ENCODE data around the gene EFCAB9. TPM values are rescaled to one million over a fixed set of nuclear protein-coding genes. Genes with fewer than 3 reads are reported as not detected.

EFCAB9 gene
- total RNA-seq, 1 donor from 2014 or later, result not detected

DNA sequence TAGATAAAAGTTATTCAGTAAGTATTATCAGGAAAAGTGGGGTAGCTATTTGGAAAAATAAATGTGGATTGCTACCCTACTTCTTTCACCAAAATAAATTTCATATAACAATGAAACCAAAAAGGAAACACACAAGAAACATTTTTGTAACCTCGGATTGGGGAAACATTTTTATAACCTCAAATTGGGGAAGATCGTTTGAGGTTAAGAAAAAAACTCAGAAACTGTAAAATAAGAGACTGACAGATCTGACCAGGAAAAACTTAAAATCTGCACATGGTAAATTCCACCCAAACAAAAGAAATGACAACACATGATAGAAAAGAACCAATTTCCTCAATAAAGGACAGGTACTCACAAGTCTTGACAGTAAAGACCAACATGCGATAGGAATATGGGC, 13.5 kb downstream of the EFCAB9 start:
- Mint-ChIP-seq H3K36me3 (peaks cover 36% of the 10 kb centered on the region), H3K27me3 (no peaks in the 10 kb centered on the region), H3K4me1 (ENCODE audit: unreplicated experiment) (peaks cover 5% of the 10 kb centered on the region), H3K9me3 (no peaks in the 10 kb centered on the region), H3K27ac (no peak overlapping the region), H3K4me3 (no peak overlapping the region)
- TF ChIP-seq, protein P1, sequence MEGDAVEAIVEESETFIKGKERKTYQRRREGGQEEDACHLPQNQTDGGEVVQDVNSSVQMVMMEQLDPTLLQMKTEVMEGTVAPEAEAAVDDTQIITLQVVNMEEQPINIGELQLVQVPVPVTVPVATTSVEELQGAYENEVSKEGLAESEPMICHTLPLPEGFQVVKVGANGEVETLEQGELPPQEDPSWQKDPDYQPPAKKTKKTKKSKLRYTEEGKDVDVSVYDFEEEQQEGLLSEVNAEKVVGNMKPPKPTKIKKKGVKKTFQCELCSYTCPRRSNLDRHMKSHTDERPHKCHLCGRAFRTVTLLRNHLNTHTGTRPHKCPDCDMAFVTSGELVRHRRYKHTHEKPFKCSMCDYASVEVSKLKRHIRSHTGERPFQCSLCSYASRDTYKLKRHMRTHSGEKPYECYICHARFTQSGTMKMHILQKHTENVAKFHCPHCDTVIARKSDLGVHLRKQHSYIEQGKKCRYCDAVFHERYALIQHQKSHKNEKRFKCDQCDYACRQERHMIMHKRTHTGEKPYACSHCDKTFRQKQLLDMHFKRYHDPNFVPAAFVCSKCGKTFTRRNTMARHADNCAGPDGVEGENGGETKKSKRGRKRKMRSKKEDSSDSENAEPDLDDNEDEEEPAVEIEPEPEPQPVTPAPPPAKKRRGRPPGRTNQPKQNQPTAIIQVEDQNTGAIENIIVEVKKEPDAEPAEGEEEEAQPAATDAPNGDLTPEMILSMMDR (conservative IDR thresholded peaks at IDR 0.05), result no peak
- DNase-seq (ENCODE audit: extremely low spot score, unreplicated experiment), result no peak

DNA sequence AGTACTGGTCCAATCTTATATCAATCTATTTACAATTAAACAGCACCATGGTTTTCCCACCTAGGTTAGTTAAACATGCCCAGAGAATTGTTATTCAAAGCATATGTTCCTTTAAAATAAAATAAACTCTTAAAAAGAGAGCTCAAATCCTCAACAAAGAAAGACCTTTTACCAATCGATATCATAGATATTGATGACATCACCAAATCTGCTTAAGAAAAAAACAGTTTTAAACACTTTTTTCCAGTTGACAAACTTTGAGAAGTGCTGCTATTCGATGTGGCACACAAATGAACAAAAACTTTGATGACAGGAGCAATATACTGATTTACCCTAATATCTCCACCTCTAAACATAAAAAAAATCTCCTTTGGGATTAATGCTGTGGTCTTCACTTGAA, 15.7 kb downstream of the EFCAB9 start:
- Mint-ChIP-seq H3K9me3 (no peaks in the 10 kb centered on the region), H3K27ac (no peak overlapping the region), H3K4me1 (ENCODE audit: unreplicated experiment) (peaks cover 5% of the 10 kb centered on the region), H3K27me3 (no peaks in the 10 kb centered on the region), H3K4me3 (no peak overlapping the region), H3K36me3 (peaks cover 41% of the 10 kb centered on the region)
- TF ChIP-seq, protein P1 (conservative IDR thresholded peaks at IDR 0.05), result no peak
- no peak for DNase-seq (ENCODE audit: extremely low spot score, unreplicated experiment)

DNA sequence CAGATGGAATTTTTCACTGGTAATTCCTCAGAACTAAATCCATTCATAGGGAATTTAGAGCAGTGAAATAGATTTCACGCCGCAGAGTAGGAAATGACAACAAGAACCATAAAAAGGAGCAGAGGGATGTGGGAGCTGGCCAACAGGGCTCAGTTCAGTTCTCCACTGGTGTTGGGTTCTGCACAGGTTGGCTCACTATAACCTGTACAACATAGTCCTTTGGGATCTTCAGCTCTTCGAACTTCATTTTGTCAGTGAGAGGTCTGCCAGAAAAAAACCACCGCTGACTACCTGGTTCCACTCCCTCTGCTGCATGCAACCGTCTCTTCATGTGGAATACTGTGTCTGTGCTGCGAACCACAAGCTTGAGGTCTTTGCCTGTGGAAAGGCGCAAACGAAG, 17.7 kb downstream of the EFCAB9 start:
- peaks cover 51% of the 10 kb centered on the region for H3K36me3 Mint-ChIP-seq
- no peaks in the 10 kb centered on the region for H3K9me3 Mint-ChIP-seq
- H3K27me3 Mint-ChIP-seq, result no peaks in the 10 kb centered on the region
- DNase-seq (ENCODE audit: extremely low spot score, unreplicated experiment), result no peak
- no peak overlapping the region for H3K27ac Mint-ChIP-seq
- no peak overlapping the region for H3K4me3 Mint-ChIP-seq
- TF ChIP-seq, protein P1 (conservative IDR thresholded peaks at IDR 0.05), result no peak
- H3K4me1 Mint-ChIP-seq (ENCODE audit: unreplicated experiment), result peaks cover 8% of the 10 kb centered on the region

DNA sequence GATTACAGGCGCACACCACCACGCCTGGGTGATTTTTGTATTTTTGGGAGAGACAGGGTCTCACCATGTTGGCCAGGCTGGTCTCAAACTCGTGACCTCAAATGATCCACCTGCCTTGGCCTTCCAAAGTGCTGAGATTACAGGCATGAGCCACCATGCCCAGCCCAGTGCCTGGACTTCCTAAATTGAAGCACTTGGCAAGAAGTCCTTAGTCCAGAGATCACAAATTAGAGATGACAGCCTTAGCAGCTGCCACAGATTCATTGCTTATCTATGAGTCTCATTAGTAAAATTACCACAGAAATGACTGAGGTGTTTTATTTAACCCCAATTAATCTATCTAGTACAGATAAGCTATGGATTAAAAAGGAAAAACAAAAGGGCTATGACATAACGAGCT, 19.2 kb downstream of the EFCAB9 start:
- Mint-ChIP-seq H3K27me3 (no peaks in the 10 kb centered on the region), H3K36me3 (peaks cover 51% of the 10 kb centered on the region), H3K27ac (no peak overlapping the region), H3K4me3 (no peak overlapping the region), H3K4me1 (ENCODE audit: unreplicated experiment) (peaks cover 7% of the 10 kb centered on the region), H3K9me3 (peaks cover 6% of the 10 kb centered on the region)
- DNase-seq (ENCODE audit: extremely low spot score, unreplicated experiment), result no peak
- TF ChIP-seq, protein P1 (conservative IDR thresholded peaks at IDR 0.05), result no peak

DNA sequence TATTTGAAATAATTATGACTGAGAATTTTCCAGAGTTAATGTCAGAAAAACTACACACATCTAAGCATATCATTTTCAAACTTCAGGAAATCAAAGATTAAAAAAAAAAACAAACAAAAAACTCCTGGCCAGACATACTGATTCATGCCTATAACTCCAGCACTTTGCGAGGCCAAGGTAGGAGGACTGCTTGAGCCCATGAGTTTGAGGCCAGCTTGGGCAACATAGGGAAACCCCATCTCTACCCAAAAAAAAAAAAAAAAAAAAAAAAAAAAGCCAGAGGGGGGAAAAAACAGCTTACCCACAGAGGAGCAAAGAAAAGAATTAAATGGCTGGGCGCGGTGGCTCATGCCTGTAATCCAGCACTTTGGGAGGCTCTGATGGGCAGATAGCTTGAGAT, 22.4 kb downstream of the EFCAB9 start:
- TF ChIP-seq, protein P1 (conservative IDR thresholded peaks at IDR 0.05), result no peak
- no peak for DNase-seq (ENCODE audit: extremely low spot score, unreplicated experiment)
- peaks cover 3% of the 10 kb centered on the region for H3K4me1 Mint-ChIP-seq (ENCODE audit: unreplicated experiment)
- peaks cover 55% of the 10 kb centered on the region for H3K36me3 Mint-ChIP-seq
- no peak overlapping the region for H3K4me3 Mint-ChIP-seq
- no peaks in the 10 kb centered on the region for H3K27me3 Mint-ChIP-seq
- peaks cover 11% of the 10 kb centered on the region for H3K9me3 Mint-ChIP-seq
- no peak overlapping the region for H3K27ac Mint-ChIP-seq

DNA sequence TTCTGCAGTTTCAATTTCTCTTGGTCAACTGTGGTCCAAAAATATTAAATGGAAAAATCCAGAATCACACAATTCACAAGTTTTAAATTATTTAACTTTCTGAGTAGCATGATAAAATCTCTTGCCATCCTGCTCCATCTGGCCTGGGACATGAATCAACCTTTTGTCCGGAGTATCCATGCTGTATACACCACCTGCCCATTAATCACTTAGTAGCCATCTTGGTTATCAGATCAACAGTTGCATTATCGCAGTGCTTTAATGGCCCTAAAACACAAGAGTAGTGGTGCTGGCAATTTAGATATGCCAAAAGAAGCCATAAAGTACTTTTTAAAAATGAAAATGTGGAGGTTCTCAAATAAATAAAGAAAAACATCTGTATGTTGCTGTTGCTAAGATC, 25.3 kb downstream of the EFCAB9 start:
- H3K4me3 Mint-ChIP-seq, result no peak overlapping the region
- DNase-seq (ENCODE audit: extremely low spot score, unreplicated experiment), result no peak
- TF ChIP-seq, protein P1 (conservative IDR thresholded peaks at IDR 0.05), result no peak
- no peaks in the 10 kb centered on the region for H3K27me3 Mint-ChIP-seq
- peaks cover 4% of the 10 kb centered on the region for H3K4me1 Mint-ChIP-seq (ENCODE audit: unreplicated experiment)
- H3K36me3 Mint-ChIP-seq, result peaks cover 68% of the 10 kb centered on the region
- no peak overlapping the region for H3K27ac Mint-ChIP-seq
- peaks cover 19% of the 10 kb centered on the region for H3K9me3 Mint-ChIP-seq

Measured in type B pancreatic cell (in vitro differentiated cells).